ENCODE measurements around the gene GRAP2. TPM values are rescaled to one million over a fixed set of nuclear protein-coding genes. Genes with fewer than 3 reads are reported as not detected.

The GRAP2 gene
- 10.1 TPM for total RNA-seq
- long read RNA-seq, partial matches to known transcripts: 0 of 8 reads
- long read RNA-seq, other reads (novel, unspliced or antisense): 5 of 8 reads

DNA sequence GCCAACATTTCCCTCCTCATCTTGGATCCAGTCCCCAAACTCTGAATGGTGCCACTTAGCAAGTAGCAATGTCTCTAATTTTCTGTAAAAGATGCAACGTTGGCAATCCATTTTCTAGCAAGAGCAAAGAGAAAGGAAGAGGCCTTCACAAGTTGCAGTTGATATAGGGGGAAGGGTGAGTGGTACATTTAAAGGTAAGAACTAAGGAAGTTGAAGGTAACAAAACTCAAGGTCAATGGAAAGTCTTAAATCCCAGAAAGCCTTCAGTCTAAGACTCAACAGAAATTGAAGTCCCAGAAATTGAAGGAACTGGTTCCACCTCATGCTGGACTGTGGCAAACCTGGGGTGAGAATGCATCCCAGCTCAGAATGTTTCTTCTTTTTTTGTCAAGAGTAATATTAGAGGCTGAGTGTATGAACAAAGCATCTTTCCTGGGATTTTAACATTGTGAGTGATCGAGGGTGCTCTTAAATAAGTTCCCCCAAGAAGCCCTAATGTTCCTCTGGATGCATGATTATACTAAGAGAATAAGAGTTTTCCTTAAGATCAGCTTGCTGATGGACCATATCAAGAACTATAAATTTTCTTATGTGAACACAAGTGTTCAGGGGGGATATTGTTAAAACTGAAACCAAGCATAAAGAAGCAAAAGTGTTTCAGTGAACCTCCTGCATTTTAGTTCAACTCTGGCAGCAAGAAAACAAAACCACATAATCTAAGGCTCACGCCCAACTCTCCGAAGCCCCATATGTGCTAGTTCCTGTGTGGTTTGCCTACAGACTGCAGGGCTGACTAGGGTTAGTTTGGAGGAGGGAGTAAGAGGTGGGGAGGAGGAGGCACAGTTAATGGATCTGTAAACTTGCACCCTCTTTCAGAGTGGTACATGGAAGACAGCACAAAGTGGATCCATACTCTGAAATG, at the start of gene GRAP2:
TSS of gene GRAP2 (plus strand) at position 779 of the 922 bp plus-strand sequence. CDS start 46,023 bp downstream, outside the sequence.
- peaks cover 7% of the 10 kb centered on the region for H3K4me1 ChIP-seq
- peak within 1 kb of the TSS; percentile 31 for H3K4me3 ChIP-seq
- peak within 1 kb of the TSS; percentile 20 for H3K27ac ChIP-seq
- peaks cover 31% of the 10 kb centered on the region for H3K27me3 ChIP-seq
- H3K36me3 ChIP-seq: no peaks in the 10 kb centered on the region
- ATAC-seq: peak; percentile 72
- DNase-seq: no peak
- intact Hi-C loops (cut with DNase I): no loop called here
- no peaks in the 10 kb centered on the region for H3K9me3 ChIP-seq
- TF ChIP-seq, protein P1, sequence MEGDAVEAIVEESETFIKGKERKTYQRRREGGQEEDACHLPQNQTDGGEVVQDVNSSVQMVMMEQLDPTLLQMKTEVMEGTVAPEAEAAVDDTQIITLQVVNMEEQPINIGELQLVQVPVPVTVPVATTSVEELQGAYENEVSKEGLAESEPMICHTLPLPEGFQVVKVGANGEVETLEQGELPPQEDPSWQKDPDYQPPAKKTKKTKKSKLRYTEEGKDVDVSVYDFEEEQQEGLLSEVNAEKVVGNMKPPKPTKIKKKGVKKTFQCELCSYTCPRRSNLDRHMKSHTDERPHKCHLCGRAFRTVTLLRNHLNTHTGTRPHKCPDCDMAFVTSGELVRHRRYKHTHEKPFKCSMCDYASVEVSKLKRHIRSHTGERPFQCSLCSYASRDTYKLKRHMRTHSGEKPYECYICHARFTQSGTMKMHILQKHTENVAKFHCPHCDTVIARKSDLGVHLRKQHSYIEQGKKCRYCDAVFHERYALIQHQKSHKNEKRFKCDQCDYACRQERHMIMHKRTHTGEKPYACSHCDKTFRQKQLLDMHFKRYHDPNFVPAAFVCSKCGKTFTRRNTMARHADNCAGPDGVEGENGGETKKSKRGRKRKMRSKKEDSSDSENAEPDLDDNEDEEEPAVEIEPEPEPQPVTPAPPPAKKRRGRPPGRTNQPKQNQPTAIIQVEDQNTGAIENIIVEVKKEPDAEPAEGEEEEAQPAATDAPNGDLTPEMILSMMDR (IDR thresholded peaks at IDR 0.05): no peak

DNA sequence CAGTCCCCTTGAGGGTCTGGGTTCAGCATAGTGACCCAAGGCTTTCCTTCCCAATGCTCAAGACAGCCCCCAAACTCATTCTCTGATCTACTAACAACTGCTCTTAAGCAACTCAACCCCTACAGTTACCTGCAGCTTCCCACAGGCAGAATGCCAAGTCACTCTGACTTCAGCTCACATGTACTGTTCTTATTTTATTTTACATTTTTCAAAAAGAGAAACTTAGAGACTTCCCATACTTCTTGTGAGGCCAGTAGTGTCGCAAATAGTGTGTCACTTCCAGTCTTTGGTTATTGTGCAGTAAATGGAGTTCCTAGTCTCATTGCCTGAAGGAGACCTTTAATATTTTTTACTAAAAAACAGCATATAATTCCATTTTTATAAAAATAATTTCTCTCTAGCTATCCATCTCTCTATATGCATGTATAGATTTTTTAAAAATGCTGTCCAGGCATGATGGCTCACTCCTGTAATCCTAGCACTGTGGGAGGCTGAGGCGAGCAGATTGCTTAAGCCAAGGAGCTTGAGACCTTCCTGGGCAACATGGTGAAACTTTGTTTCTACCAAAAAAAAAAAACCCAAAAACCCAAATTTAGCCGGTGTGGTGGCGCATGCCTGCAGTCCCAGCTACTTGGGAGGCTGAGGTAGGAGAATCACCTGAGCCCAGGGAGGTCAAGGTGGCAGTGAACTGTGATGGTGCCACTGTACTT, 49.1 kb upstream of the GRAP2 start:
- no peak for DNase-seq
- no peak overlapping the region for H3K27ac ChIP-seq
- ATAC-seq: no peak
- intact Hi-C loops (cut with DNase I): no loop called here
- no peaks in the 10 kb centered on the region for H3K4me1 ChIP-seq
- no peaks in the 10 kb centered on the region for H3K36me3 ChIP-seq
- H3K27me3 ChIP-seq: peaks cover 17% of the 10 kb centered on the region
- no peaks in the 10 kb centered on the region for H3K9me3 ChIP-seq
- no peak overlapping the region for H3K4me3 ChIP-seq
- TF ChIP-seq, protein P1 (IDR thresholded peaks at IDR 0.05): no peak

DNA sequence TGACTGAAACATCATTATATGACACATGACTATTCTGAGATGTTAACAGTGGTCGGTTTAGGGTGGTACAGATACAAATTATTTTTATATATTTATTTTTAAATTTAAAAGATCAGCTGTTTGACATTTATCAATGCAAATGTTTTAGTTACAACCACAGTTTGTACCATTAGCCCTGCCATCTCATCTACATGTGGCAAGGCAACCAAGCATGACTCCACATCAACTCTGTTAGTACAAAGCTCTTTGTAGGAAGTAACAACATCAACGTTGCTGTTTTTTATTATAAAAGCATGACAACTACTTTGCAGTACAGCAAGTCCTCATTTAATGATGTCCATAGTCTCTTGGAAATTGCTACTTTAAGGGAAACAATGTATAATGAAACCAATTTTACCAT, 48.1 kb upstream of the GRAP2 start:
- H3K27ac ChIP-seq: no peak overlapping the region
- no peak for ATAC-seq
- DNase-seq: no peak
- intact Hi-C loops (cut with DNase I): no loop called here
- no peaks in the 10 kb centered on the region for H3K36me3 ChIP-seq
- no peak overlapping the region for H3K4me3 ChIP-seq
- H3K9me3 ChIP-seq: no peaks in the 10 kb centered on the region
- H3K4me1 ChIP-seq: no peaks in the 10 kb centered on the region
- TF ChIP-seq, protein P1 (IDR thresholded peaks at IDR 0.05): no peak
- peaks cover 17% of the 10 kb centered on the region for H3K27me3 ChIP-seq

DNA sequence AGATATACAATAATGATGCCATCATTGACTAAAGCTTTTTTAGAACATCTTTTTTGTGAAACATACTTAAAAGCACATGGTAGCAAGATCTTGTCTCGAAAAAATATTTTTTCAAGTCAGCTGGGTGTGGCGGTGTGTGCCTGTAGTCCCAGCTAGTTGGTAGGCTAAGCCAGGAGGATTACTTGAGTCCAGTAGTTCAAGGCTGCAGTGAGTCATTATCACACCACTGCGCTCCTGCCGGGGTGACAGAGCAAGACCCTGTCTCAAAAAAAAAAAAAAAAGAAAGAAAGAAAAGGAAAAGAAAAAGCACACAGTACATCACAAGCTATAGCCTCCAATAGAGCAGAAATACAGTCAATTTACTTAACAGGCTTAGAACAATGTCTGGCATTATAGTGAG, 44.3 kb upstream of the GRAP2 start:
- H3K27ac ChIP-seq: no peak overlapping the region
- TF ChIP-seq, protein P1 (IDR thresholded peaks at IDR 0.05): no peak
- intact Hi-C loops (cut with DNase I): no loop called here
- ATAC-seq (no peak), DNase-seq (no peak)
- no peak overlapping the region for H3K4me3 ChIP-seq
- no peaks in the 10 kb centered on the region for H3K36me3 ChIP-seq
- H3K27me3 ChIP-seq: peaks cover 17% of the 10 kb centered on the region
- H3K9me3 ChIP-seq: no peaks in the 10 kb centered on the region
- no peaks in the 10 kb centered on the region for H3K4me1 ChIP-seq

DNA sequence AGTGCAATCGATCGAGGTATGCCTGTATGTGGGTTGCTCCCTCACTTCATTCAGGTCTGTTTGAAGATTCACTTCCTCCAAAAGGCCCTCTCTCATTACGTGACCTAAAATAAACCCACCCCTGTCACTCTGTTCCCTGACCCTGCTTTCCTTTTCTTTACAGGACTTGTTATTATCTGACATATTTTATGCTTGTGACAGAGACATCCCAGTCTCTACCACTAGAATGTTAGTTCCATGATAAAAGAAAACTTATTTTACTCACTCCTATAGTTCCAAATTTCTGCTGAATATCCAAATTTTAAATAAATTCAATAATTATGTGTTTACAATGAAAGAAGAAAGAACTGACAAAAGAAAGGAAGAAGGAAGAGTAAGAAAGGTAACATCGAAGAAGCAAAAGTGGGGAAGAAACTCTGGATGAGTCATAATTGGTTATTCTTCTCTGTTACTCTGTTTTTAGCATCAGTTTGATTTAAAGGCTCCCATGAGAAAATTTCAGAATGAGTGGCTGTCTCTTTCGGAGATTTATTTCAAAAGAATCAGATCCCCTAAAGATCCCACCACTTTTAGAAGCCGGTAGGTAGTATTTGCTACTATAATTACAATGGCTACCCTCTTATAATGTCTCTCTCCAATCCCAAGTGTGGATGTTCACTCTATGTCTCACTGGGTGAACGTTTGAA, 40.8 kb upstream of the GRAP2 start:
- no peak for DNase-seq
- Histone ChIP-seq H3K27me3 (peaks cover 4% of the 10 kb centered on the region), H3K36me3 (no peaks in the 10 kb centered on the region), H3K4me3 (no peak overlapping the region), H3K9me3 (no peaks in the 10 kb centered on the region), H3K27ac (no peak overlapping the region), H3K4me1 (no peaks in the 10 kb centered on the region)
- ATAC-seq: no peak
- TF ChIP-seq, protein P1 (IDR thresholded peaks at IDR 0.05): no peak
- intact Hi-C loops (cut with DNase I): no loop called here

All from upper lobe of right lung (tissue), 1 donor.